ENCODE data around the gene CLEC5A. TPM values are rescaled to one million over a fixed set of nuclear protein-coding genes. Genes with fewer than 3 reads are reported as not detected.

The CLEC5A gene
- total RNA-seq, 2 donors from 2014 or later = not detected

GRCh38 chr7:141954334-141954733, 7.6 kb upstream of the CLEC5A start:
- WGBS, 2 experiments (ENCODE audit: insufficient coverage in 1 of 2, insufficient read length in 1 of 2) = 72 to 100% methylated on average over 1 of the region's 1 CpG
- no peak overlapping the region for H3K9ac ChIP-seq (ENCODE audit: extremely low read depth, low read length, poor library complexity, severe bottlenecking)
- Mint-ChIP-seq H3K27ac (no peak overlapping the region), H3K4me3 (no peak overlapping the region), H3K4me1 (peaks cover 3% of the 10 kb centered on the region), H3K36me3 (ENCODE audit: low read depth) (no peaks in the 10 kb centered on the region), H3K9me3 (peaks cover 1% of the 10 kb centered on the region), H3K27me3 (ENCODE audit: insufficient read depth) (no peaks in the 10 kb centered on the region)
- H3K36me3 ChIP-seq (ENCODE audit: control insufficient read depth, insufficient read depth, low read length) = no peaks in the 10 kb centered on the region
- no peak overlapping the region for H3K27ac ChIP-seq (ENCODE audit: low read depth, low read length)
- H3K4me1 ChIP-seq (ENCODE audit: control insufficient read depth, insufficient read depth, low read length) = no peaks in the 10 kb centered on the region
- DNase-seq = no peak
- H3K4me3 ChIP-seq (ENCODE audit: low read length) = no peak overlapping the region
- no peaks in the 10 kb centered on the region for H3K27me3 ChIP-seq (ENCODE audit: control insufficient read depth, insufficient read depth, low read length, poor library complexity, severe bottlenecking)
- no peak for TF ChIP-seq CTCF (conservative IDR thresholded peaks at IDR 0.05)
- no peaks in the 10 kb centered on the region for H3K9me3 ChIP-seq (ENCODE audit: control insufficient read depth, low read length)

- 80 to 100% methylated on average over 1 of the region's 1 CpG for WGBS, 2 experiments (ENCODE audit: insufficient coverage in 1 of 2, insufficient read length in 1 of 2)
- TF ChIP-seq CTCF (conservative IDR thresholded peaks at IDR 0.05) = no peak
Observed at GRCh38 chr7:141952461-141952860, 5.7 kb upstream of the CLEC5A start.

GRCh38 chr7:141950806-141951205, 4.0 kb upstream of the CLEC5A start:
- peaks cover 3% of the 10 kb centered on the region for H3K4me1 Mint-ChIP-seq
- no peaks in the 10 kb centered on the region for H3K27me3 Mint-ChIP-seq (ENCODE audit: insufficient read depth)
- Histone ChIP-seq H3K9me3 (ENCODE audit: control insufficient read depth, low read length) (no peaks in the 10 kb centered on the region), H3K4me3 (ENCODE audit: low read length) (no peak overlapping the region), H3K9ac (ENCODE audit: extremely low read depth, low read length, poor library complexity, severe bottlenecking) (no peak overlapping the region), H3K27me3 (ENCODE audit: control insufficient read depth, insufficient read depth, low read length, poor library complexity, severe bottlenecking) (no peaks in the 10 kb centered on the region), H3K27ac (ENCODE audit: low read depth, low read length) (no peak overlapping the region), H3K4me1 (ENCODE audit: control insufficient read depth, insufficient read depth, low read length) (no peaks in the 10 kb centered on the region), H3K36me3 (ENCODE audit: control insufficient read depth, insufficient read depth, low read length) (no peaks in the 10 kb centered on the region)
- no peak for TF ChIP-seq CTCF (conservative IDR thresholded peaks at IDR 0.05)
- no peaks in the 10 kb centered on the region for H3K36me3 Mint-ChIP-seq (ENCODE audit: low read depth)
- no peak overlapping the region for H3K4me3 Mint-ChIP-seq
- 84 to 100% methylated on average over 1 of the region's 1 CpG for WGBS, 2 experiments (ENCODE audit: insufficient coverage in 1 of 2, insufficient read length in 1 of 2)
- H3K27ac Mint-ChIP-seq = no peak overlapping the region
- no peak for DNase-seq
- H3K9me3 Mint-ChIP-seq = no peaks in the 10 kb centered on the region

More at GRCh38 chr7:141952461-141952860, 5.7 kb upstream of the CLEC5A start:
- Histone ChIP-seq H3K27me3 (ENCODE audit: control insufficient read depth, insufficient read depth, low read length, poor library complexity, severe bottlenecking) (no peaks in the 10 kb centered on the region), H3K4me1 (ENCODE audit: control insufficient read depth, insufficient read depth, low read length) (no peaks in the 10 kb centered on the region), H3K36me3 (ENCODE audit: control insufficient read depth, insufficient read depth, low read length) (no peaks in the 10 kb centered on the region), H3K9me3 (ENCODE audit: control insufficient read depth, low read length) (no peaks in the 10 kb centered on the region), H3K9ac (ENCODE audit: extremely low read depth, low read length, poor library complexity, severe bottlenecking) (no peak overlapping the region), H3K27ac (ENCODE audit: low read depth, low read length) (no peak overlapping the region), H3K4me3 (ENCODE audit: low read length) (no peak overlapping the region)
- Mint-ChIP-seq H3K27me3 (ENCODE audit: insufficient read depth) (no peaks in the 10 kb centered on the region), H3K9me3 (peaks cover 1% of the 10 kb centered on the region), H3K27ac (no peak overlapping the region), H3K36me3 (ENCODE audit: low read depth) (no peaks in the 10 kb centered on the region), H3K4me3 (no peak overlapping the region), H3K4me1 (peaks cover 3% of the 10 kb centered on the region)
- no peak for DNase-seq

All from endodermal cell (in vitro differentiated cells).